Activated CD8-positive, alpha-beta memory T cell treated with anti-CD3 and anti-CD28 coated beads, Interleukin-2, amount 50 U/mL, for 4 hours (primary cell): ENCODE measurements around the gene AADACL4.
"Not testable (repeated sequence)": the region's sequence is repeated elsewhere in the genome, so short reads cannot be mapped to it uniquely, and the experiment has no call there.

Experiments used
- DNase-seq: peaks from one replicate; pipeline ENCODE4 v3.0.0-alpha.2; 2020

AADACL4 gene

DNA sequence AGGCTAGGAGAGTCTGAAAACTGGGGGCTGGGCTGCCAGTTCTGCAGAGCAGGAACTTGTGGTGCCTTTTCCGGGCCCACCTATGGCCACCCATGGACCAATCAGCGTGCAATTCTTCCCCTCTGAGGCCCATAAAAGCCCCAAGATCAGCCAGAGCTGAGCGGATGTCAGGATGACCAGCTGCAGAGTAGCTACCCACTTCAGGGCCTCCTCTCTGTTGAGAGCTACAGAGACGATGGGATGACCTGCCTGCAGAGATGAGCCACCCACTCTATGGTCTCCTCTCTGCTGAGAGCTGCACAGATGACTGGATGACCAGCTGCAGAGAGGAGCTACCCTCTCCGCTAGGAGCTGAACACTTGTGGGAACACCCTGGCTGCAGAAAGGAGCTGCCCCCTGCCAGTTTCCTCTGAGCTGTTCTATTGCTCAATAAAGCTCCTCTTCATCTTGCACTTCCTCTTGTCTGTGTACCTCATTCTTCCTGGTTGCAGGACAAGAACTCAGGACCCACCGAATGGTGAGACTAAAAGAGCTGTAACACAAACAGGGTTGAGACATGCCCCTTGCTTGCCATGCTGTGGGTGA lies 12.8 kb upstream of the AADACL4 start:
- DNase-seq = no peak

DNA sequence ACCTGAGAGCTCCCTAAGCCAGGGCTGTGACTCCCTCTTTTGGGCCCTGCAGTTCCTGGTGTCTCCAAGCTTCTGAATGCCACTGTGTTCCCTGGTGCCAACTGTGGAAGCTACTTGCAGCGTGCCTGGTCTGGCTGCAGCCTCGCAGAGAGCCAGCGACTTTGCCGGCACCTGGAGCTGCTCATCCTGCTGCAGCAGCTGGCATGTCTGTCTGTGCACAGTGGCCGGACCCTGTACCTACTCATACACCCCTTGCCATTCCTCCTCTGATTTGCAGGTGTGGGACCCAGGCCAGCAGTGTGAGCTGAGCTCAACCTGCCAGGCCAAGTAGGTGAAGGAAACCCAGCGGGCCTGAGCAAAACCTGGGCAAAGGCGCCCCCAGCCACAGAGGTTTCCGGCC lies 12.3 kb upstream of the AADACL4 start:
- no peak for DNase-seq

DNA sequence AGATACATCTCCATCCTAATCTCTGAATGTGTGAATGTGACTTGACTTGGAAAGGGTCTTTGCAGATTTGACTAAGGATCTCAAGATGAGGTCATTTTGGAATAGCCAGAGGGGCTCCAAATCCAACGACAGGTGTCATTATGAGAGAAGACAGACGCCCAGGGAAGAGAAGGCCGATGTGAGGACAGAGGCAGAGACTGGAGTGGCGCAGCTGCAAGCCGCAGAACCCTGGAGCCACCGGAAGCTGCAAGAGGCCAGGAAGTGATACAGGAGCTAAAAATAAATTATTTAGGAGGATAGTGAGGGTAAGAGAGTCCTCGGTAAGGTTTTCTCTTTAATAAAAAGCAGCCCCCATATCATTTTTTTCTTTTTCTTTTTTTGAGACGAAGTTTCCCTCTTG lies 9.7 kb upstream of the AADACL4 start:
- DNase-seq = no peak

DNA sequence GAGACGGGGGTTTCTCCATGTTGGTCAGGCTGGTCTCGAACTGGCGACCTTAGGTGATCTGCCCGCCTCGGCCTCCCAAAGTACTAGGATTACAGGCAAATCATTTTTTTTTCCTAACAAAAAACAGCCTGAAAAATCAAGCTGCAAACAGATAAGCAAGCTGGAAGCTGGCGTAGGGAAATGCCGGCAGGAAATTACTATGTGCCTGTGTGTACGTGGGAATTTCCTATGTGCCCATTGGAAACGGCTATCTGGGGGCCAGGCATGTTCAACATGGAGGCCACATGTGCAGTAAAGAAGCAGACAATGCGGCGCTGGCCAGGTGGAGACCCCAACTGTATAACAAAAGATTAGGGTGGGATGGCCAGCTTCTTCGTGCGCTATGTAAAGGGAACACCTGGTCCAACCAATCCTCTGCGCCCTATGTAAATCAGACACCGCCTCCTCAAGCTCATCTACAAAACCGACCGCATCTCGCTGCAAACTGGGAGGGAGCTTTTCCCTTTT lies 9.1 kb upstream of the AADACL4 start:
- no peak for DNase-seq

- DNase-seq = no peak
These were observed 7.6 kb upstream of the AADACL4 start for GRCh38 chr1:12636098-12636950.

DNA sequence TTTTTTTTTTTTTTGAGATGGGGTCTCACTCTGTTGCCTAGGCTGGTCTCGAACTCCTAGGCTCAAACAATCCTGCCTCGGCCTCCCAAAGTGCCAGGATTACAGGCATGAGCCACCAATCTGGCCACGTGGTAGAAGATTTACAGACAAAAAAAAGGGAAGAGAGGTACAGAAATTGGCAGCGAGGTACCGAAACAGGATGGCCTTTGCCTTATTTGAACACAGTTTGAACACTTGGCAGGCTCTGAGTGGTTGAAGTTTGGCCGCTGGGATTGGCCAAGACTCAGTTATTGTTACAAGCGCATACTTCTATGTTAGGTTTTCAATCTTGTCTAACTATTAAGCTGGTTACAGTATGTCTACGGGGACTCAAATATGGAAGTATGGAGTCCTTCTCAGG lies 6.2 kb upstream of the AADACL4 start:
- DNase-seq = no peak

GRCh38 chr1:12640237-12640957 lies 3.5 kb upstream of the AADACL4 start:
- DNase-seq = no peak

DNA sequence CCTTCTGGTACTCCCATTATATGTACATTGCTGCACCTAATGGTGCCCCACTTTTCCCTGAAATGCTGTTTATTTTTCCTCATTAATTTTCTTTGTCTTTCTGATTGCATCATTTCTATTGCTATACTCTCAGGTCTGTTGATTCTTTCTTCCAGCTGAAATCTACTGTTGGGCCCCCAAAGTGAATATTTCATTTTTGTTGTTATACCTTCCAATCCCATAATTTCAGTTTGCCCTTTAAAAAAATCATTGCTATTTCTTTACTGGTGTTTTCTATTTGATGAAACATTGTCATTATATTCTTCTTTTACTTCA lies 3.0 kb upstream of the AADACL4 start:
- DNase-seq = no peak

DNA sequence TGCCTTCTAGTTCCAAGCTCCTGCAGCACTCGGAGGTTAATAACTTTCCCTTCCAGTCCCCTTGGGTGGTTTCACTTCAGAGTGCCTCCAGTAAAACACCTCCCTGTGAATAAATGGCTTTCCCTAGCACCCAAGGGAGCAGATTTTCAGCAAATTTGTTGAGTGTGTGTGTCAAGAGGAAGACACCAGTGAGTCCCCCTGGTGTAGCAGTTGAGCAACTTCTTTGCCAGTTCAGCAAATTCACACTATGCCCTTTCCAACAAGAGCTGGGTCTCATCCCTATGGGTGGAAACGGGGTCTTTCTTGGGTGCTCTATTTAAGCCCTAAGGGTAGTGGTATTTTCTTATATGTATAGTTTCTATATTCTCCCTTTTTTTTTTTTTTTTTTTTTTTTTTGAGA lies 806 bp upstream of the AADACL4 start:
- DNase-seq = no peak

- DNase-seq = no peak
These were observed 352 bp downstream of the AADACL4 start for GRCh38 chr1:12644237-12644636.

DNA sequence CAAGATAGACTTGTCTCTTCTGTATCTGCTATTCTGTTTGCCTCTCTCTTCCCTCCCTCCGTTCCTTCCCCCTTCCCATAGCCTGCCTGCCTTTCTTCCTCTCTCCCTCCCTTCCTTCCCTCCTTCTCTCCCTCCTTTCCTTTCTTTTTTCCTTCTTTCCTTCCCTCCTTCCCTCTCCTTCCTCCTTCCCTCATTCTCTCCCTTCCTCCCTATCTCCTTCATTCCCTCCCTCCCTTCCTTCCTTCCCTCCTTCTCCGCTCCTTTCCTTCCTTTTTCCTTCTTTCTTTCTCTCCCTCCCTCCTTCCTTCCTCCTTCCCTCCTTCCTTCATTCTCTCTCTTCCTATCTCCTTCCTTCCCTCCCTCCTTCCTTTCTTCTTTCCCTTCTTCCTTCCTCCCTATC lies 944 bp downstream of the AADACL4 start:
- no peak for DNase-seq

DNA sequence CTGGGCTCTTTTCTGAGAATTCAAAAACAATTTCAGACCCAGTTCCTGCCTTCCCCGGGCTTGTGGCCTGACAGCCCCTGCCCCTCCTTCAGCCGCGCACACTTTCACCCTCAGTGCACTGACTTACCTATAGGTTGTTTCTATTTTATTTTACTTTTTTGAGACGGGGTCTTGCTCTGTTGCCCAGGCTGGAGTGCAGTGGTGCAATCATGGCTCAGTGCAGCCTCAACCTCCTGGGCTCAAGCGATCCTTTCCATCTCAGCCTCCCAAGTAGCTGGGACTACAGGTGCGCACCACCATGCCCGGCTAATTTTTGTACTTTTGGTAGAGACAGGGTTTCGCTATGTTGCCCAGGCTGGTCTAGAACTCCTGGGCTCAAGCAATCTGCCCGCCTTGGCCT lies 1.5 kb downstream of the AADACL4 start:
- not testable (repeated sequence) for DNase-seq

GRCh38 chr1:12648741-12649140 lies 4.9 kb downstream of the AADACL4 start:
- DNase-seq = no peak

DNA sequence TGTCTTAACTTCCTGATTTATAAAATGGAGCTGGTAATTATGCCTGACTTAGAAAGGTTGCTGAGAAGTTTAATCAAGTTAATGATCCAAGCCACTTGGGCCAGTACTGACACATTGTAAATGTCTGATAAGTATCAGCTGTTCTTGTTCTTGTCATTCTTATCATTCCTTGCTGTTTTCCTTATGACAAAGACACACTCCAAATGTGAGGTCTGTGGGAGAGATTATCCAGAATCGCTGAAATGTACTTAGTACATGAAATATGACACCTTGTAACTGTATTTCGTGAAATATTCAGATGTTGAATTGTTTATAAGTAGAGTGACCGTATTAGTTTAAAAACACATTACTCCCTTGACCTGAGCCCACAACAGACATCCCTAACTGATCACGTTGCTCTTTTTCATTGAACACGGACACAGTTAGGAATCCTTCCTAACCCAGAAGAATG lies 6.1 kb downstream of the AADACL4 start:
- no peak for DNase-seq

- DNase-seq = no peak
These were observed 10.2 kb downstream of the AADACL4 start for GRCh38 chr1:12654004-12654567.

GRCh38 chr1:12654657-12655056 lies 10.8 kb downstream of the AADACL4 start:
- DNase-seq = no peak

GRCh38 chr1:12656575-12656974 lies 12.7 kb downstream of the AADACL4 start:
- DNase-seq = no peak

- DNase-seq = no peak
These were observed 13.4 kb downstream of the AADACL4 start for GRCh38 chr1:12657060-12657884.

- not testable (repeated sequence) for DNase-seq
These were observed 14.1 kb downstream of the AADACL4 start for GRCh38 chr1:12657885-12658512.

DNA sequence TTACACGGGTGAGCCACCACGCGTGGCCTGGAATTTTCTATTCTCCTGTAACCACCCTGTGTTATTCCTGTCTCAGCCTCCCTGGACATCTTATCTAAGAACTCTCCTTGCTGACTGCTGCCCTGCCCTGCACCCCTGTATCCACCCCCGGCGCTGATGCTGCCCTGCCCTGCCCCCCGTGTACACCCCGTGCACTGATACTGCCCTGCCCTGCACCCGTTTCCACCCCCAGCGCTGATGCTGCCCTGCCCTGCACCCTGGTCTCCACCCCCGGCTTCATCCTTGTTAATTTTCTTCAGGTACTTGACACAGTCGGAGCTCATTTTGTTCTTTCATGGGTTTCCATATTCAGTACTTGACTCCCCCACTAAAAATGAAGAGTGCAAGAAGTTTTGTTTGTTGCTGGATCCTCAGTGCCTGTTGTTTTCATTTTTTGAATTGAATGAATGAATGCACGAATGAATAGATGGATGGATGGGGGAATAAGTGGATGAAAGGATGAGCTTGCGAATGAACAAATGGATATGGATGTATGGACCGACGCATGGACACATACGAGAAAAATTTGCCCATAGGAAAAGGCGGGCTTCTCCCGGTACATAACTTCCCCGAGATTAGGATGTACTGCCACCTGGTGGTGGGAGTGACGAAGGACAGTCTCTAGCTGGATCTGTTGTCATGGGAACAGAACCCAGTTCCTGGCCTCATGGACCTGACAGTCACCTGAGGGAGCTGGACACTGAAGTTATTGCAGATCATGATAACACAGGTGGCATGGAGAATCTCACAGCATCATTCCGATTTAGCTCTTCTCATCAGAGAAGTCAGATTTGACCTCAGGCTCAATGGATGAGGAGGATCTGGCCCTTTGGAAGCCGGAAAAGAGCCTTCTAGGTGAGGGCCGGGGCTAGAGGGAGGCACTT lies 14.9 kb downstream of the AADACL4 start:
- DNase-seq = peak; percentile 74
